ENCODE results near the gene FNIP1. TPM values are rescaled to one million over a fixed set of nuclear protein-coding genes. Genes with fewer than 3 reads are reported as not detected.
A peak's percentile ranks its signal among the peaks of the same experiment; 100 is the strongest.

FNIP1 gene
- total and polyA plus RNA-seq, 2 of the 13 experiments (the other 11 are each of a cell fraction or from before 2014, with no cell fraction given): 10.9 to 29.3 TPM

- TF ChIP-seq NR2F2 (IDR thresholded peaks at IDR 0.05; ENCODE audit: borderline replicate concordance, low read depth) (peak; percentile 43; the same call in 1 of the 2 replicates), CREM (IDR thresholded peaks at IDR 0.05) (no peak; the same call in 1 of the 2 replicates), CREM (CRISPR knock-in tag; IDR thresholded peaks at IDR 0.05) (no peak), KLF6 (CRISPR knock-in tag; IDR thresholded peaks at IDR 0.05) (peak; percentile 81), MIER2 (CRISPR knock-in tag; IDR thresholded peaks at IDR 0.05) (no peak), TBL1XR1 (IDR thresholded peaks at IDR 0.05; ENCODE audit: borderline replicate concordance, low read length, partially characterized antibody) (peak; percentile 18), ZSCAN31 (CRISPR knock-in tag; IDR thresholded peaks at IDR 0.05; ENCODE audit: low read depth) (peak; percentile 78; the same call in 1 of the 2 replicates), ZNF747 (CRISPR knock-in tag; IDR thresholded peaks at IDR 0.05; ENCODE audit: borderline replicate concordance) (no peak), RFX3 (CRISPR knock-in tag; IDR thresholded peaks at IDR 0.05) (no peak), ZNF34 (CRISPR knock-in tag; IDR thresholded peaks at IDR 0.05; ENCODE audit: borderline replicate concordance) (peak; percentile 94; the same call in 1 of the 2 replicates), ARID4A (CRISPR knock-in tag; IDR thresholded peaks at IDR 0.05; ENCODE audit: borderline replicate concordance) (peak; percentile 91), SP5 (CRISPR knock-in tag; IDR thresholded peaks at IDR 0.05; ENCODE audit: borderline replicate concordance, low read depth) (peak; percentile 82; the same call in 1 of the 2 replicates), PHF20 (CRISPR knock-in tag; IDR thresholded peaks at IDR 0.05) (peak; percentile 77), HOXD1 (CRISPR knock-in tag; IDR thresholded peaks at IDR 0.05) (peak; percentile 49; the same call in 1 of the 2 replicates), TMF1 (CRISPR knock-in tag; IDR thresholded peaks at IDR 0.05; ENCODE audit: low read depth) (0 out of 2 replicates have a peak, but pooled peaks have one; percentile 19), CHD2 (IDR thresholded peaks at IDR 0.05; ENCODE audit: low read depth, low read length) (peak; percentile 35), LCORL (IDR thresholded peaks at IDR 0.05) (no peak), LCORL (CRISPR knock-in tag; IDR thresholded peaks at IDR 0.05) (peak; percentile 63; the same call in 1 of the 2 replicates), NFYC (CRISPR knock-in tag; IDR thresholded peaks at IDR 0.05) (peak; percentile 88), BCLAF1 (IDR thresholded peaks at IDR 0.05) (no peak), SMAD9 (CRISPR knock-in tag; IDR thresholded peaks at IDR 0.05) (no peak), ZNF816 (CRISPR knock-in tag; IDR thresholded peaks at IDR 0.05; ENCODE audit: borderline replicate concordance) (peak; percentile 93)
- TF ChIP-seq, protein P1, sequence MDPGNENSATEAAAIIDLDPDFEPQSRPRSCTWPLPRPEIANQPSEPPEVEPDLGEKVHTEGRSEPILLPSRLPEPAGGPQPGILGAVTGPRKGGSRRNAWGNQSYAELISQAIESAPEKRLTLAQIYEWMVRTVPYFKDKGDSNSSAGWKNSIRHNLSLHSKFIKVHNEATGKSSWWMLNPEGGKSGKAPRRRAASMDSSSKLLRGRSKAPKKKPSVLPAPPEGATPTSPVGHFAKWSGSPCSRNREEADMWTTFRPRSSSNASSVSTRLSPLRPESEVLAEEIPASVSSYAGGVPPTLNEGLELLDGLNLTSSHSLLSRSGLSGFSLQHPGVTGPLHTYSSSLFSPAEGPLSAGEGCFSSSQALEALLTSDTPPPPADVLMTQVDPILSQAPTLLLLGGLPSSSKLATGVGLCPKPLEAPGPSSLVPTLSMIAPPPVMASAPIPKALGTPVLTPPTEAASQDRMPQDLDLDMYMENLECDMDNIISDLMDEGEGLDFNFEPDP (CRISPR knock-in tag; conservative IDR thresholded peaks at IDR 0.05): 0 out of 2 replicates have a peak, but pooled peaks have one; percentile 75
Observed at GRCh38 chr5:131796793-131797693, at the start of gene FNIP1 (continued).

Measured in HepG2 (cell line).